ENCODE results near the gene TMCO4.

DNA sequence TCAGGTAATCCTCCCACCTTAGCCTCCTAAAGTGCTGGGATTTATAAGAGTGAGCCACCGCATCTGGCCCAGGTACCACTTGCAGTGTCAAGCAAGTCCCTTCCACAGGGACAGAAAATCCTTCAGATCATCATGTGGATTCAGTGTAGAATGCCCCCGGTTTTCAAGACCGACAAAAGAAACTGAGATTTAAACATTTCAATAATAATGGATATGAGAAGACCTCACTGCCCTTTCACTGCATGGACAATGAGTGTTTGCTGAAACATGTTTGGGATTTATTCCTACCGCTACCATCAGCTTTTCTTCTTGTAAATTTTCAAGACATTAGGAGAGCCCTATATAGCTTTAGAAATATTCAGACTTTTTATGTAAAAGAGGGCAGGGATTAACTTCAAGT is 93.6 kb downstream of the TMCO4 start:
- TF ChIP-seq, protein P1, sequence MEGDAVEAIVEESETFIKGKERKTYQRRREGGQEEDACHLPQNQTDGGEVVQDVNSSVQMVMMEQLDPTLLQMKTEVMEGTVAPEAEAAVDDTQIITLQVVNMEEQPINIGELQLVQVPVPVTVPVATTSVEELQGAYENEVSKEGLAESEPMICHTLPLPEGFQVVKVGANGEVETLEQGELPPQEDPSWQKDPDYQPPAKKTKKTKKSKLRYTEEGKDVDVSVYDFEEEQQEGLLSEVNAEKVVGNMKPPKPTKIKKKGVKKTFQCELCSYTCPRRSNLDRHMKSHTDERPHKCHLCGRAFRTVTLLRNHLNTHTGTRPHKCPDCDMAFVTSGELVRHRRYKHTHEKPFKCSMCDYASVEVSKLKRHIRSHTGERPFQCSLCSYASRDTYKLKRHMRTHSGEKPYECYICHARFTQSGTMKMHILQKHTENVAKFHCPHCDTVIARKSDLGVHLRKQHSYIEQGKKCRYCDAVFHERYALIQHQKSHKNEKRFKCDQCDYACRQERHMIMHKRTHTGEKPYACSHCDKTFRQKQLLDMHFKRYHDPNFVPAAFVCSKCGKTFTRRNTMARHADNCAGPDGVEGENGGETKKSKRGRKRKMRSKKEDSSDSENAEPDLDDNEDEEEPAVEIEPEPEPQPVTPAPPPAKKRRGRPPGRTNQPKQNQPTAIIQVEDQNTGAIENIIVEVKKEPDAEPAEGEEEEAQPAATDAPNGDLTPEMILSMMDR (IDR thresholded peaks at IDR 0.05 in 2 of 3, conservative IDR thresholded peaks at IDR 0.05 in 1 of 3; ENCODE audit: control insufficient read depth in 2 of 3, extremely low read depth in 1 of 3, insufficient read depth in 1 of 3, low read depth in 3 of 3, low read length in 3 of 3) = no peak
- TF ChIP-seq RAD21 (IDR thresholded peaks at IDR 0.05; ENCODE audit: insufficient read depth, low read depth, low read length) (no peak), ZNF274 (IDR thresholded peaks at IDR 0.05; ENCODE audit: insufficient read depth, insufficient read length) (no peak), POLR2A (IDR thresholded peaks at IDR 0.05; ENCODE audit: low read depth, low read length) (no peak), SPI1 (IDR thresholded peaks at IDR 0.05; ENCODE audit: borderline replicate concordance, insufficient read depth, low read depth, low read length) (no peak)
